SK-N-SH (cell line): ENCODE results near the gene CLASRP. TPM values are rescaled to one million over a fixed set of nuclear protein-coding genes. Genes with fewer than 3 reads are reported as not detected.

Source experiments
- CTCF ChIA-PET: fragments of 300-600, 350-600 bp; formaldehyde crosslinking; extraction: SDS; loops from one replicate; lab custom pipeline; 2021; lab: Yijun Ruan, JAX
- POLR2A ChIA-PET: fragments of 350-600 bp; sonication (Branson Sonifier 250); formaldehyde crosslinking; extraction: SDS; loops from one replicate; lab custom pipeline; 2020; ENCODE audit warnings: antibody characterized with exemption, inconsistent platforms; lab: Yijun Ruan, JAX
- DNase-seq: peaks from one replicate; pipeline ENCODE4 v3.0.0; 2012
- H2AFZ ChIP-seq: fragments of 200-600 bp; sonication (generic); 2 replicates; pipeline ENCODE4 v1.8.1; 2016; ENCODE audit warnings: antibody characterized with exemption, mild to moderate bottlenecking, low read depth
- H3F3A ChIP-seq: fragments of 200-600 bp; sonication (generic); replicated peaks from 2 replicates; pipeline ENCODE3; 2016; ENCODE audit warnings: antibody characterized with exemption, mild to moderate bottlenecking; ENCODE audit not compliant: insufficient read depth
- H3K27ac ChIP-seq, 2 experiments: fragments of 200-500 bp in 1 of 2; fragments of 200-600 bp in 1 of 2; sonication (Bioruptor generic) in 1 of 2; sonication (generic), shearing (Covaris generic) in 1 of 2; 2 replicates each; pipeline versions ENCODE4 v1.5.1 to v1.6.1; 2014 to 2016; ENCODE audit warnings: low read depth in 2 of 2, inconsistent platforms in 1 of 2, low read length in 1 of 2, mild to moderate bottlenecking in 1 of 2, mixed read lengths in 1 of 2
- H3K27me3 ChIP-seq: fragments of 200-600 bp; sonication (generic), shearing (Covaris generic); 2 replicates; pipeline ENCODE4 v1.6.1; 2016; ENCODE audit warnings: mixed run types; ENCODE audit not compliant: insufficient read depth
- H3K36me3 ChIP-seq, 2 experiments: fragments of 200-500 bp in 1 of 2; fragments of 200-600 bp in 1 of 2; sonication (Bioruptor generic) in 1 of 2; sonication (generic) in 1 of 2; replicated peaks in 1 of 2; 2 replicates each; pipeline versions ENCODE3 to v1.5.1; 2014 to 2016; ENCODE audit warnings: low read length in 1 of 2, mild to moderate bottlenecking in 1 of 2; ENCODE audit not compliant: insufficient read depth in 2 of 2, control insufficient read depth in 1 of 2
- H3K4me1 ChIP-seq, 2 experiments: fragments of 200-500 bp in 1 of 2; fragments of 200-600 bp in 1 of 2; sonication (Bioruptor generic) in 1 of 2; sonication (generic), shearing (Covaris generic) in 1 of 2; 2 replicates each; pipeline versions ENCODE4 v1.5.1 to v1.6.1; 2014 to 2016; ENCODE audit warnings: low read depth in 1 of 2, low read length in 1 of 2, mixed run types in 1 of 2; ENCODE audit not compliant: insufficient read depth in 2 of 2, control insufficient read depth in 1 of 2
- H3K4me2 ChIP-seq: fragments of 200-600 bp; sonication (generic), shearing (Covaris generic); 2 replicates; pipeline ENCODE4 v1.6.1; 2017; ENCODE audit warnings: mixed run types
- H3K4me3 ChIP-seq, 2 experiments: fragments of 200-500 bp in 1 of 2; fragments of 200-600 bp in 1 of 2; sonication (Bioruptor generic) in 1 of 2; sonication (generic), shearing (Covaris generic) in 1 of 2; 2 replicates each; pipeline versions ENCODE4 v1.5.1 to v1.8.1; 2014 to 2016; ENCODE audit warnings: low read depth in 2 of 2, inconsistent platforms in 1 of 2, low read length in 1 of 2, mild to moderate bottlenecking in 1 of 2, mixed read lengths in 1 of 2, moderate library complexity in 1 of 2
- H3K79me2 ChIP-seq: fragments of 200-600 bp; sonication (generic); 2 replicates; pipeline ENCODE4 v1.8.1; 2017; ENCODE audit warnings: mild to moderate bottlenecking; ENCODE audit not compliant: insufficient read depth
- H3K9ac ChIP-seq: fragments of 200-600 bp; sonication (generic); 2 replicates; pipeline ENCODE4 v1.6.1; 2017; ENCODE audit warnings: mixed run types
- H3K9me2 ChIP-seq: fragments of 200-600 bp; sonication (generic); 2 replicates; pipeline ENCODE4 v1.6.1; 2017; ENCODE audit warnings: mixed run types
- H3K9me3 ChIP-seq: fragments of 200-600 bp; sonication (generic); 2 replicates; pipeline ENCODE4 v1.6.1; 2017; ENCODE audit warnings: mixed run types, mild to moderate bottlenecking, moderate library complexity
- H4K20me1 ChIP-seq: fragments of 200-600 bp; sonication (generic); 2 replicates; pipeline ENCODE4 v1.6.1; 2017; ENCODE audit warnings: mild to moderate bottlenecking, mixed run types; ENCODE audit not compliant: insufficient read depth
- CHD2 ChIP-seq: fragments of 150-350 bp; IDR thresholded peaks from 2 replicates; pipeline ENCODE4 v1.6.1; 2018; ENCODE audit warnings: low read length; ENCODE audit not compliant: partially characterized antibody
- EP300 ChIP-seq, 2 experiments: IDR thresholded peaks; 2 replicates each; pipeline versions ENCODE4 v1.4.0 to v1.6.1; 2012; ENCODE audit warnings: borderline replicate concordance in 1 of 2, low read depth in 1 of 2, low read length in 1 of 2
- GATA2 ChIP-seq: sonication (generic); formaldehyde crosslinking; IDR thresholded peaks from 2 replicates; pipeline ENCODE4 v1.5.0; 2020; ENCODE audit warnings: mild to moderate bottlenecking, missing genetic modification reagents
- JUND ChIP-seq: IDR thresholded peaks from 2 replicates; pipeline ENCODE4 v1.4.0; 2012
- MXI1 ChIP-seq: IDR thresholded peaks from 2 replicates; pipeline ENCODE4 v1.6.1; 2012; ENCODE audit warnings: mild to moderate bottlenecking, low read depth, low read length, improper control_type of control experiment
- NFIC ChIP-seq: IDR thresholded peaks from 2 replicates; pipeline ENCODE4 v1.4.0; 2012; ENCODE audit warnings: borderline replicate concordance
- NRF1 ChIP-seq: IDR thresholded peaks from 2 replicates; pipeline ENCODE4 v1.6.1; 2012; ENCODE audit warnings: low read depth, mild to moderate bottlenecking, low read length
- POLR2AphosphoS5 ChIP-seq: IDR thresholded peaks from 2 replicates; pipeline ENCODE4 v1.6.1; 2012; ENCODE audit warnings: low read depth, low read length
- RAD21 ChIP-seq: IDR thresholded peaks from 2 replicates; pipeline ENCODE4 v1.6.1; 2012; ENCODE audit warnings: mild to moderate bottlenecking, low read length
- RFX5 ChIP-seq: IDR thresholded peaks from 2 replicates; pipeline ENCODE4 v1.6.1; 2012; ENCODE audit warnings: mild to moderate bottlenecking, improper control_type of control experiment, low read length
- RXRA ChIP-seq: IDR thresholded peaks from 2 replicates; pipeline ENCODE4 v1.4.0; 2012; ENCODE audit warnings: low read depth, mild to moderate bottlenecking, borderline replicate concordance
- SIN3A ChIP-seq: IDR thresholded peaks from 2 replicates; pipeline ENCODE4 v1.6.1; 2012; ENCODE audit warnings: low read depth, mild to moderate bottlenecking, low read length, moderate library complexity, borderline replicate concordance
- TCF12 ChIP-seq: IDR thresholded peaks from 2 replicates; pipeline ENCODE4 v1.4.0; 2012
- TEAD4 ChIP-seq: IDR thresholded peaks from 2 replicates; pipeline ENCODE4 v1.4.0; 2012; ENCODE audit warnings: mild to moderate bottlenecking, borderline replicate concordance; ENCODE audit not compliant: insufficient read depth
- YY1 ChIP-seq: IDR thresholded peaks from 2 replicates; pipeline ENCODE4 v1.4.0; 2012; ENCODE audit warnings: low read depth, mild to moderate bottlenecking
- WGBS: methylation state at CpG from one replicate; pipeline ENCODE4 v1.1.6; 2017; ENCODE audit warnings: low lambda C conversion rate; 5-methylcytosine and 5-hydroxymethylcytosine counted together
- polyA plus RNA-seq, 3 experiments: library from polyadenylated mRNA; depleted of rRNA; stranded (reverse); fragments of >200 nt; gene quantifications; 2 replicates each; pipeline ENCODE4 v1.2.3, GENCODE V29; 2012
- TF ChIP-seq, protein P1 (sequence below): fragments of 200-600 bp; sonication (generic); IDR thresholded peaks from 2 replicates; pipeline ENCODE4 v1.6.1; 2017; ENCODE audit warnings: antibody characterized with exemption, mild to moderate bottlenecking, moderate library complexity
- TF ChIP-seq, protein P2 (sequence below): IDR thresholded peaks from 2 replicates; pipeline ENCODE4 v1.4.0; 2012; ENCODE audit warnings: low read depth, borderline replicate concordance
- TF ChIP-seq, protein P3 (sequence below): fragments of 150-350 bp; IDR thresholded peaks from 2 replicates; pipeline ENCODE4 v1.6.1; 2017; ENCODE audit warnings: antibody characterized with exemption, low read length, low read depth, borderline replicate concordance

CLASRP gene
- polyA plus RNA-seq, 1 of the 3 experiments (the other 2 are of a cell fraction), result 54.8 TPM

DNA sequence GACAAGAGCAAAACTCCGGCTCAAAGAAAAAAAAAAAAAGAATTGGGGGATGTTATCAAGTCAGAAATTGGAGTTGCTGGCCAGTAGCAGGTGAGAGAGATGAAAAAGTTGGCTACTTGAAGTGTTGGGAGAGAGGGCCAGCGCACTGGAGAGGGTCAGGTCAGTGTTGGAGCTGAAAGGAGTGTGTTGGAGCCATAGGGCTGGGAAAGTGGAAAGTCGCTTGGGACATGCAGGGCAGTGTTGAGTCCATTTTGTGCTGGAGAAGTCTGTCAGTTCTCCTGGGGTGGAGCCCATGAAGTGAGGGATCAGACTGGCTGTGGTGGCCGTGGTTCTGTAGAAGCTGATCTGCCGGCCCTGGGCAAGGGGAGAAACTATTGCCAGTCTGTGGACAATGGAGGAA lies 55.9 kb downstream of the CLASRP start:
- 78% methylated on average over 5 of the region's 5 CpGs for WGBS
- ChIA-PET CTCF (no interaction called here), POLR2A (no interaction called here)
- H3K79me2 ChIP-seq, result peaks cover 70% of the 10 kb centered on the region
- peak overlapping the region; percentile 99; the same call in 1 of the 2 replicates for H3K9ac ChIP-seq
- peaks cover 55% of the 10 kb centered on the region for H4K20me1 ChIP-seq
- no peaks in the 10 kb centered on the region for H3K27me3 ChIP-seq
- peaks cover 23% of the 10 kb centered on the region for H3F3A ChIP-seq
- no peak overlapping the region for H2AFZ ChIP-seq
- peaks cover 2 to 9% of the 10 kb centered on the region in 2 experiments for H3K36me3 ChIP-seq
- peak overlapping the region; percentile 98 for H3K4me2 ChIP-seq
- no peak for DNase-seq
- H3K4me1 ChIP-seq, result peaks cover 33 to 34% of the 10 kb centered on the region in 2 experiments; a peak in 3 of 4 replicates
- H3K9me2 ChIP-seq, result no peaks in the 10 kb centered on the region
- H3K4me3 ChIP-seq, result peak overlapping the region in 1 of 2 experiments; percentile 98; a peak in 2 of 4 replicates
- no peaks in the 10 kb centered on the region for H3K9me3 ChIP-seq
- H3K27ac ChIP-seq, result no peak overlapping the region
- no peak for TF ChIP-seq YY1
- TF ChIP-seq RAD21, result no peak
- TF ChIP-seq, protein P1, sequence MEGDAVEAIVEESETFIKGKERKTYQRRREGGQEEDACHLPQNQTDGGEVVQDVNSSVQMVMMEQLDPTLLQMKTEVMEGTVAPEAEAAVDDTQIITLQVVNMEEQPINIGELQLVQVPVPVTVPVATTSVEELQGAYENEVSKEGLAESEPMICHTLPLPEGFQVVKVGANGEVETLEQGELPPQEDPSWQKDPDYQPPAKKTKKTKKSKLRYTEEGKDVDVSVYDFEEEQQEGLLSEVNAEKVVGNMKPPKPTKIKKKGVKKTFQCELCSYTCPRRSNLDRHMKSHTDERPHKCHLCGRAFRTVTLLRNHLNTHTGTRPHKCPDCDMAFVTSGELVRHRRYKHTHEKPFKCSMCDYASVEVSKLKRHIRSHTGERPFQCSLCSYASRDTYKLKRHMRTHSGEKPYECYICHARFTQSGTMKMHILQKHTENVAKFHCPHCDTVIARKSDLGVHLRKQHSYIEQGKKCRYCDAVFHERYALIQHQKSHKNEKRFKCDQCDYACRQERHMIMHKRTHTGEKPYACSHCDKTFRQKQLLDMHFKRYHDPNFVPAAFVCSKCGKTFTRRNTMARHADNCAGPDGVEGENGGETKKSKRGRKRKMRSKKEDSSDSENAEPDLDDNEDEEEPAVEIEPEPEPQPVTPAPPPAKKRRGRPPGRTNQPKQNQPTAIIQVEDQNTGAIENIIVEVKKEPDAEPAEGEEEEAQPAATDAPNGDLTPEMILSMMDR, result no peak
- TF ChIP-seq NRF1, result no peak

DNA sequence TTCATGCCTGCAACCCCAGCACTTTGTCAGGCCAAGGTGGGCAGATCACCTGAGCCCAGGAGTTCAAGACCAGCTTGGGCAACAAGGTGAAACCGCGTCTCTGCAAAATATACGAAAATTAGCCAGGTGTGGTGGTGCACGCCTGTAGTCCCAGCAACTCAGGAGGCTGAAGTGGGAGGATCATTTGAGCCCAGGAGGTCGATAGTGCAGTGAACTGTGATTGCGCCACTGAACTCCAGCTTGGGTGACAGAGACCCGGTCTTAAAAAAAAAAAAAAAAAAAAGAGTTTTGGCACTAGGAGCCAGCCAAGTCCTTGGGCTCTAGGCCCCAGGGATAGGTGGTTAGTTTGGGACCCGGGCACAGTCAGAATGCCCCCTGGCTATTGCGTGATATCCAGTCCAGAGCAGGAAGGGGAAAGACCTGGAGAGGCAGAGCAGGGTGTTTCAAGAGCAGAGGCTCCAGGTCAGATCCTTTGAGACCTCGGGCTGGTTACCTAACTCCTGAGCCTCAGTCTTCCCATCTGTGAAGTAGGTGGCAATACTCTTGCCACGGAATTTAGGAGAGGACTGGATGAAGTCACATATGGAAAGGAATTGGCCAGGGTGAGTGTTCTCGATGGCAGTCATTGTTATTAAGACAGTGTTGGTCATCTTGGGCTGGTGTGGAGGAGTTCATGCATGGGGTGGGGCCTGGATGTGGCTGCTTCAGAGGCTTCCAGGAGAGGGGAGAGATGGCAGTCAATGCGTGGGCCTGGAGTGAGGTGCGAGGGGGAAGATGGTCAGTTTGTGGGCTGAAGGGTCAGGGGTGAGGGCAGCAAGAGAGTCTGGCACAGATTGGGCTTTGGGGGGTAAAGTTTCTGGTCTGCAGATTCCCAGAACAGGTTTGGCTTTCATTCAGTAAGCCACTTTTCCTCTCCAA lies 56.9 kb downstream of the CLASRP start:
- 90% methylated on average over 14 of the region's 14 CpGs for WGBS

DNA sequence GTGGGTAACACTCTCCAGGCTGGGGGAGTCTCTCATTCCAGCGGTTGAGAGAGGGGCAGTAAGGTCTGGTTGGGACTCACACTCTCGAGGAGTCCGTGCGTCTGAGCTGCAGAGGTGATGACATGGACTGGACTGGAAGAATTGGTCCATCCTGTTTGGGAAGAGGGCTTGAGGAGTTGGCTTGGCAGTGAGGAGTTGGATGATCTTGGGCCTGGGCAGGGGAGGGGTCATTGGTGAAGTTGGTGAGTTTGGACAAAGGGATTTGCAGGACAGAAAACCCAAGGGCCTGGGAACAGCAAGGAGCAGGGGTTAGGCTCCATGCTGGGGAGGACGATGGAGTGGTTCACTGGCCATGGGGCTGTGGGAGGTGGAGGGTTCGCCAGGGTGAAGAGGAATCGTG lies 57.9 kb downstream of the CLASRP start:
- no peaks in the 10 kb centered on the region for H3K27me3 ChIP-seq
- H3K79me2 ChIP-seq, result peaks cover 88% of the 10 kb centered on the region
- H3K4me1 ChIP-seq, result peaks cover 23 to 32% of the 10 kb centered on the region in 2 experiments; a peak in 3 of 4 replicates
- H3K9ac ChIP-seq, result no peak overlapping the region
- H3F3A ChIP-seq, result peaks cover 16% of the 10 kb centered on the region
- no peak overlapping the region for H3K4me3 ChIP-seq
- no peaks in the 10 kb centered on the region for H3K36me3 ChIP-seq
- no peaks in the 10 kb centered on the region for H3K9me2 ChIP-seq
- H2AFZ ChIP-seq, result no peak overlapping the region
- CTCF ChIA-PET, result no interaction called here
- H3K9me3 ChIP-seq, result no peaks in the 10 kb centered on the region
- H3K4me2 ChIP-seq, result no peak overlapping the region; the same call in 1 of the 2 replicates
- no peak for DNase-seq
- 90% methylated on average over 7 of the region's 7 CpGs for WGBS
- H4K20me1 ChIP-seq, result peaks cover 75% of the 10 kb centered on the region
- POLR2A ChIA-PET, result no interaction called here
- 0 out of 4 replicates have a peak overlapping the region, but pooled peaks of 1 of the 2 experiments have one; percentile 84 for H3K27ac ChIP-seq
- TF ChIP-seq POLR2AphosphoS5 (no peak), EP300 (IDR thresholded peaks at IDR 0.05; ENCODE audit: borderline replicate concordance in 1 of 2, low read depth in 1 of 2, low read length in 1 of 2) (no peak), RAD21 (no peak), RXRA (no peak), TCF12 (no peak), NFIC (no peak), TEAD4 (no peak), CHD2 (no peak), MXI1 (no peak), JUND (no peak), GATA2 (CRISPR knock-in tag) (no peak), NRF1 (no peak), RFX5 (no peak), SIN3A (no peak)
- TF ChIP-seq, protein P2, sequence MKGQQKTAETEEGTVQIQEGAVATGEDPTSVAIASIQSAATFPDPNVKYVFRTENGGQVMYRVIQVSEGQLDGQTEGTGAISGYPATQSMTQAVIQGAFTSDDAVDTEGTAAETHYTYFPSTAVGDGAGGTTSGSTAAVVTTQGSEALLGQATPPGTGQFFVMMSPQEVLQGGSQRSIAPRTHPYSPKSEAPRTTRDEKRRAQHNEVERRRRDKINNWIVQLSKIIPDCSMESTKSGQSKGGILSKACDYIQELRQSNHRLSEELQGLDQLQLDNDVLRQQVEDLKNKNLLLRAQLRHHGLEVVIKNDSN, result no peak
- TF ChIP-seq, protein P3, sequence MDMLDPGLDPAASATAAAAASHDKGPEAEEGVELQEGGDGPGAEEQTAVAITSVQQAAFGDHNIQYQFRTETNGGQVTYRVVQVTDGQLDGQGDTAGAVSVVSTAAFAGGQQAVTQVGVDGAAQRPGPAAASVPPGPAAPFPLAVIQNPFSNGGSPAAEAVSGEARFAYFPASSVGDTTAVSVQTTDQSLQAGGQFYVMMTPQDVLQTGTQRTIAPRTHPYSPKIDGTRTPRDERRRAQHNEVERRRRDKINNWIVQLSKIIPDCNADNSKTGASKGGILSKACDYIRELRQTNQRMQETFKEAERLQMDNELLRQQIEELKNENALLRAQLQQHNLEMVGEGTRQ, result no peak

More for the DNA sequence above, 56.9 kb downstream of the CLASRP start:
- POLR2A ChIA-PET, result no interaction called here
- no peak overlapping the region for H2AFZ ChIP-seq
- H3F3A ChIP-seq, result peaks cover 21% of the 10 kb centered on the region
- peaks cover 78% of the 10 kb centered on the region for H3K79me2 ChIP-seq
- H3K9me2 ChIP-seq, result no peaks in the 10 kb centered on the region
- no peak for DNase-seq
- no peaks in the 10 kb centered on the region for H3K36me3 ChIP-seq
- no peak overlapping the region; a peak in 1 of 4 replicates for H3K4me3 ChIP-seq
- peaks cover 28 to 37% of the 10 kb centered on the region in 2 experiments; a peak in 3 of 4 replicates for H3K4me1 ChIP-seq
- H3K4me2 ChIP-seq, result peak overlapping the region; percentile 98; the same call in 1 of the 2 replicates
- no peaks in the 10 kb centered on the region for H3K27me3 ChIP-seq
- no peak overlapping the region for H3K9ac ChIP-seq
- peaks cover 65% of the 10 kb centered on the region for H4K20me1 ChIP-seq
- no peak overlapping the region for H3K27ac ChIP-seq
- H3K9me3 ChIP-seq, result no peaks in the 10 kb centered on the region
- CTCF ChIA-PET, result no interaction called here
- TF ChIP-seq RAD21, result no peak
